GM12892 (cell line): ENCODE results near the gene BIN1.

Source experiments
- POLR2A ChIP-seq: IDR thresholded peaks from 2 replicates; pipeline ENCODE4 v1.6.1; 2011; ENCODE audit warnings: low read depth, low read length, control low read depth
- POLR2AphosphoS5 ChIP-seq: IDR thresholded peaks from 2 replicates; pipeline ENCODE4 v1.6.1; 2011; ENCODE audit warnings: low read depth, low read length, control low read depth
- TAF1 ChIP-seq: IDR thresholded peaks from 2 replicates; pipeline ENCODE4 v1.6.1; 2011; ENCODE audit warnings: low read depth, mild to moderate bottlenecking, control low read depth, low read length, borderline replicate concordance

DNA sequence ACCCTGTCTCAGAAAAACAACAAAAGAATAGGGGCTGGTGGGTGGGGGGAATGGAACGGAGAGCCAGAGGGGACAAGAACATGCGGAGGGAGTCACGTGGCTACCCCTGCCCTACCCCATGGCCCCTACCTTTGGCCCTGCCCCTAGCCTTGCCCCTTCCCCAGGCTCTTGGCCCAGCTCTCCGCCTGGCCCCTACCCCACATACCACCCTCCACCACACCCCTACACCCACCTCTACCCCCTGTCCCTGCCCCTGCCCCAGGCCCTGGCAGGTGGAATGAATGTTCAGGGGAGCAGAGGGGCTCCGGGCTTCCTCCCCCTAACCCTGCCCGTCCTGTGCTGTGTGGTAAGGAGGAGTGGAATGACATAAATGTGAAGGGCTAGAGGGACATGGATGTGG, 15.1 kb downstream of the BIN1 start:
- no peak for TF ChIP-seq TAF1
- TF ChIP-seq POLR2A: no peak
- TF ChIP-seq POLR2AphosphoS5: no peak
